ENCODE measurements around the gene KRTAP5-7. TPM values are rescaled to one million over a fixed set of nuclear protein-coding genes. Genes with fewer than 3 reads are reported as not detected.

Gene KRTAP5-7
- total and polyA plus RNA-seq, 5 donors from 2014 or later, result not detected

GRCh38 chr11:71577469-71578004 is 50.5 kb downstream of the KRTAP5-7 start:
- Mint-ChIP-seq H3K4me1 (peaks cover 0 to 2% (median 0%) of the 10 kb centered on the region in 4 donors), H3K4me3 (no peak overlapping the region), H3K27ac (no peak overlapping the region), H3K27me3 (no peaks in the 10 kb centered on the region), H3K36me3 (no peaks in the 10 kb centered on the region), H3K9me3 (no peaks in the 10 kb centered on the region)
- ATAC-seq (ENCODE audit: low read depth in 2 of 2) (no peak), DNase-seq (no peak)
- Histone ChIP-seq H3K4me1 (ENCODE audit: control insufficient read depth, insufficient read depth, low read length, poor library complexity, severe bottlenecking) (no peaks in the 10 kb centered on the region), H3K27me3 (ENCODE audit: control insufficient read depth, insufficient read depth, low read length) (no peaks in the 10 kb centered on the region), H3K36me3 (ENCODE audit: control insufficient read depth, insufficient read depth, low read length) (no peaks in the 10 kb centered on the region), H3K27ac (ENCODE audit: insufficient read depth, low read length, poor library complexity, severe bottlenecking) (no peak overlapping the region), H3K4me3 (ENCODE audit: low read depth, low read length) (no peak overlapping the region), H3K9me3 (ENCODE audit: control insufficient read depth in 2 of 2, low read length in 2 of 2) (no peaks in the 10 kb centered on the region)

Other genes starting within 250 kb of the KRTAP5-7 start
- 21.1 TPM for gene DHCR7, start 78.9 kb upstream of the KRTAP5-7 start, total RNA-seq
- 10 to 100 TPM; 11.2 to 17.2 (median 14.7) TPM for gene DHCR7, start 78.9 kb upstream of the KRTAP5-7 start, polyA plus RNA-seq
- gene NADSYN1, start 74.1 kb upstream of the KRTAP5-7 start, total RNA-seq, result 151 TPM
- 10 to 100 TPM; 35.1 to 43.1 (median 41.2) TPM for gene NADSYN1, start 74.1 kb upstream of the KRTAP5-7 start, polyA plus RNA-seq
- gene KRTAP5-8, start 10.8 kb downstream of the KRTAP5-7 start, total RNA-seq, result 0.35 TPM
- gene KRTAP5-8, start 10.8 kb downstream of the KRTAP5-7 start, polyA plus RNA-seq, result not detected
- gene KRTAP5-9, start 21.2 kb downstream of the KRTAP5-7 start, total RNA-seq, result 0.35 TPM
- gene KRTAP5-9, start 21.2 kb downstream of the KRTAP5-7 start, polyA plus RNA-seq, result not detected
- not detected for gene KRTAP5-10, start 38.3 kb downstream of the KRTAP5-7 start, total RNA-seq
- not detected for gene KRTAP5-10, start 38.3 kb downstream of the KRTAP5-7 start, polyA plus RNA-seq
- not detected for gene KRTAP5-11, start 55.6 kb downstream of the KRTAP5-7 start, total RNA-seq
- not detected for gene KRTAP5-11, start 55.6 kb downstream of the KRTAP5-7 start, polyA plus RNA-seq

All from CD4-positive, CD25-positive, alpha-beta regulatory T cell (primary cell).